Neural cell (in vitro differentiated cells): ENCODE measurements around the gene PTPRN2. TPM values are rescaled to one million over a fixed set of nuclear protein-coding genes. Genes with fewer than 3 reads are reported as not detected.
"Not testable (repeated sequence)": the region's sequence is repeated elsewhere in the genome, so short reads cannot be mapped to it uniquely, and the experiment has no call there.

ENCODE experiments used
- H2AFZ ChIP-seq: fragments of 200-600, 300-800 bp; sonication (generic), shearing (Covaris generic); 2 replicates; pipeline ENCODE4 v1.6.0; 2014; ENCODE audit warnings: low read depth, mild to moderate bottlenecking, antibody characterized with exemption, low read length, moderate library complexity
- H3F3A ChIP-seq: fragments of 200-600 bp; shearing (Covaris generic); 2 replicates; pipeline ENCODE4 v1.6.1; 2016; ENCODE audit warnings: mild to moderate bottlenecking, moderate library complexity, mixed read lengths, antibody characterized with exemption, low read length; ENCODE audit not compliant: insufficient read depth, poor library complexity, severe bottlenecking
- H3K27ac ChIP-seq: fragments of 200-600, 300-800 bp; sonication (generic), shearing (Covaris generic); 2 replicates; pipeline ENCODE4 v1.5.1; 2014; ENCODE audit warnings: mild to moderate bottlenecking, low read length, moderate library complexity
- H3K27me3 ChIP-seq: fragments of 300-800, 200-600 bp; sonication (generic), shearing (Covaris generic); 2 replicates; pipeline ENCODE4 v1.6.0; 2014; ENCODE audit warnings: mild to moderate bottlenecking, low read depth, low read length, moderate library complexity; ENCODE audit not compliant: insufficient read depth
- H3K36me3 ChIP-seq: fragments of 300-800, 200-600 bp; sonication (generic), shearing (Covaris generic); 2 replicates; pipeline ENCODE4 v1.5.1; 2014; ENCODE audit warnings: mild to moderate bottlenecking, antibody characterized with exemption, low read length, moderate library complexity; ENCODE audit not compliant: insufficient read depth
- H3K4me2 ChIP-seq: fragments of 300-800, 200-600 bp; sonication (generic), shearing (Covaris generic); 2 replicates; pipeline ENCODE4 v1.6.0; 2014; ENCODE audit warnings: mild to moderate bottlenecking, low read length
- H3K4me3 ChIP-seq: fragments of 300-800, 200-600 bp; sonication (generic), shearing (Covaris generic); 2 replicates; pipeline ENCODE4 v1.5.1; 2014; ENCODE audit warnings: mild to moderate bottlenecking, low read length, moderate library complexity
- H3K79me2 ChIP-seq: fragments of 200-600 bp; shearing (Covaris generic); replicated peaks from 2 replicates; pipeline ENCODE4 v1.6.0; 2014; ENCODE audit warnings: mild to moderate bottlenecking, low read length, moderate library complexity; ENCODE audit not compliant: insufficient read depth
- H3K9ac ChIP-seq: fragments of 300-800, 200-600 bp; sonication (generic), shearing (Covaris generic); 2 replicates; pipeline ENCODE4 v1.6.1; 2016; ENCODE audit warnings: mild to moderate bottlenecking, low read length, mixed read lengths
- H3K9me2 ChIP-seq: fragments of 200-600 bp; shearing (Covaris generic); 2 replicates; pipeline ENCODE4 v1.6.1; 2016; ENCODE audit warnings: mild to moderate bottlenecking, low read length, mixed read lengths; ENCODE audit not compliant: insufficient read depth
- H3K9me3 ChIP-seq: fragments of 200-600, 300-800 bp; sonication (generic), shearing (Covaris generic); 2 replicates; pipeline ENCODE4 v1.6.1; 2016; ENCODE audit warnings: mild to moderate bottlenecking, mixed run types, low read length, moderate library complexity, mixed read lengths
- H4K20me1 ChIP-seq: fragments of 200-600 bp; shearing (Covaris generic); 2 replicates; pipeline ENCODE4 v1.6.1; 2016; ENCODE audit warnings: mild to moderate bottlenecking, mixed run types; ENCODE audit not compliant: insufficient read depth
- EP300 ChIP-seq: fragments of 450-650 bp; conservative IDR thresholded peaks from 2 replicates; pipeline ENCODE4 v1.6.1; 2014; ENCODE audit warnings: antibody characterized with exemption, mild to moderate bottlenecking, moderate library complexity; ENCODE audit not compliant: poor library complexity, severe bottlenecking
- EZH2 ChIP-seq: fragments of 200-600, 300-800 bp; shearing (Covaris generic), sonication (generic); IDR thresholded peaks from 2 replicates; pipeline ENCODE4 v1.6.1; 2014; ENCODE audit warnings: antibody characterized with exemption, low read length, borderline replicate concordance, mild to moderate bottlenecking; ENCODE audit not compliant: insufficient read depth, poor library complexity, severe bottlenecking
- MXI1 ChIP-seq: fragments of 450-650 bp; conservative IDR thresholded peaks from 2 replicates; pipeline ENCODE4 v1.6.1; 2014; ENCODE audit warnings: antibody characterized with exemption, mild to moderate bottlenecking; ENCODE audit not compliant: poor library complexity, severe bottlenecking
- POLR2AphosphoS5 ChIP-seq: IDR thresholded peaks from 2 replicates; pipeline ENCODE4 v1.6.1; 2012
- RAD21 ChIP-seq: fragments of 450-650 bp; conservative IDR thresholded peaks from 2 replicates; pipeline ENCODE4 v1.6.1; 2014; ENCODE audit warnings: antibody characterized with exemption, mild to moderate bottlenecking, moderate library complexity
- REST ChIP-seq: IDR thresholded peaks from 2 replicates; pipeline ENCODE4 v1.6.1; 2012; ENCODE audit warnings: borderline replicate concordance
- SMC3 ChIP-seq: fragments of 450-650 bp; conservative IDR thresholded peaks from 2 replicates; pipeline ENCODE4 v1.6.1; 2014; ENCODE audit warnings: antibody characterized with exemption, mild to moderate bottlenecking, moderate library complexity; ENCODE audit not compliant: poor library complexity
- TAF1 ChIP-seq: IDR thresholded peaks from 2 replicates; pipeline ENCODE4 v1.6.1; 2012; ENCODE audit warnings: low read depth
- polyA plus RNA-seq: library from polyadenylated mRNA; depleted of rRNA; stranded (reverse); fragments of >200 nt; gene quantifications from 2 replicates; pipeline ENCODE4 v1.2.3, GENCODE V29; 2014
- TF ChIP-seq, protein P1 (sequence below): fragments of 450-650 bp; IDR thresholded peaks from 2 replicates; pipeline ENCODE4 v1.5.1; 2014; ENCODE audit warnings: antibody characterized with exemption, mild to moderate bottlenecking, moderate library complexity; ENCODE audit not compliant: poor library complexity, severe bottlenecking

The PTPRN2 gene
- polyA plus RNA-seq, 1 donor from 2014 or later, result 31.0 TPM

- H4K20me1 ChIP-seq, result no peaks in the 10 kb centered on the region
- peaks cover 8% of the 10 kb centered on the region for H3K36me3 ChIP-seq
- H3K9me2 ChIP-seq, result no peaks in the 10 kb centered on the region
- no peaks in the 10 kb centered on the region for H3K27me3 ChIP-seq
- H3K4me2 ChIP-seq, result no peak overlapping the region
- H3K9ac ChIP-seq, result no peak overlapping the region
- H3K27ac ChIP-seq, result no peak overlapping the region
- TF ChIP-seq EP300 (no peak), REST (no peak), MXI1 (no peak), TAF1 (no peak), RAD21 (no peak), EZH2 (no peak)
- H3K9me3 ChIP-seq, result no peaks in the 10 kb centered on the region
- H3F3A ChIP-seq, result no peaks in the 10 kb centered on the region
- no peaks in the 10 kb centered on the region for H3K79me2 ChIP-seq
- H2AFZ ChIP-seq, result no peak overlapping the region
- no peak overlapping the region for H3K4me3 ChIP-seq
Measured at GRCh38 chr7:158206341-158206740, 381.3 kb downstream of the PTPRN2 start.

DNA sequence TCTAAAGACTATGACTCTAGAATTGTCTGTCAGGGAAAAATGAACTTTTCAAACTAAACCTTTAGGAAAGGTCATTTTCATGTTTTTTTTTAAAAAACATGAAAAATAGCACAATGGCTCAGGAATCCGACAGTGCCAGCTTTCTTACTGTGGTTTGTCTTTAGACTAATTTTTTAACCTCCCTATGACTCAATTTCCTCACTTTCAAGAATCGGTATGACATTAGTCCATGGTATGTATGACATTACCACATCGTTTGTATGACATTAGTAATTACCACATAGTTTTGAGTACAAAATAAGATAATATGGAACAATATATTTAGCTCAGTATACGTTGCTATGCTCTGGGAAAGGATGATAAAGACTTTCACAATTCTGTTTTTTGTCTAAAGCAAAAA, 383.2 kb downstream of the PTPRN2 start:
- TF ChIP-seq SMC3 (no peak), TAF1 (no peak)
- Histone ChIP-seq H3K9me2 (no peaks in the 10 kb centered on the region), H2AFZ (no peak overlapping the region), H3K27me3 (no peaks in the 10 kb centered on the region), H3K4me3 (no peak overlapping the region), H4K20me1 (no peaks in the 10 kb centered on the region), H3K9me3 (no peaks in the 10 kb centered on the region), H3K9ac (no peak overlapping the region), H3K79me2 (no peaks in the 10 kb centered on the region), H3K36me3 (peaks cover 8% of the 10 kb centered on the region), H3F3A (no peaks in the 10 kb centered on the region), H3K4me2 (no peak overlapping the region), H3K27ac (no peak overlapping the region)

GRCh38 chr7:158203948-158204347, 383.7 kb downstream of the PTPRN2 start:
- not testable (repeated sequence) for H2AFZ ChIP-seq, H3K4me2 ChIP-seq, H3K4me3 ChIP-seq

DNA sequence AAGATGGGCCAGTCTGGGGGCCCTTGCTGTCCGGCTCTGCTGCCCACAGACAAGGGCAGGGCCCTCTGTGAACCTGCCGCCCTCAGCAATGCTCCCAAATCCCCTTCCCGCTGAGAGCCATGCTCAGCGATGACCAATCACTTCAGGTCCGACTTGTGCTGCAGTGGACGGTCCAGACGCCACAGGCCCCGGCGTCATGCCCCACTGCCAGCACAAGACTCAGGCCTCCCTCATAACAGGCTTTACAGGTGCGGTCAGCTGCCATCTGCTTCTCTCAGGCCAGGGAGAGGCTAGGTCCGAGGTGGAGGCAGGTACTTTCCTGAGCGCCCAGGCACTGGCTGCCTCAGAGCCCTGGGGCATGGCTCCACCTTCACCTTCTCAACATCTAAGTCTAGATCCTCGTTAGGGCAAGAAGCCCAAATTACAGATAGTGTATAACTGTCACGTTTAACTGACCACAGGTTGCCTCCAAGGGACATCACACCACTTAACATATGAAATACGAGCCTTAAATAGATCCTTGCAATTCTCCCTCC, 393.2 kb downstream of the PTPRN2 start:
- no peak overlapping the region for H3K4me2 ChIP-seq
- H3K4me3 ChIP-seq, result no peak overlapping the region
- TF ChIP-seq RAD21 (no peak), TAF1 (no peak), POLR2AphosphoS5 (no peak), MXI1 (no peak), REST (no peak), SMC3 (no peak), EP300 (no peak), EZH2 (no peak)
- TF ChIP-seq, protein P1, sequence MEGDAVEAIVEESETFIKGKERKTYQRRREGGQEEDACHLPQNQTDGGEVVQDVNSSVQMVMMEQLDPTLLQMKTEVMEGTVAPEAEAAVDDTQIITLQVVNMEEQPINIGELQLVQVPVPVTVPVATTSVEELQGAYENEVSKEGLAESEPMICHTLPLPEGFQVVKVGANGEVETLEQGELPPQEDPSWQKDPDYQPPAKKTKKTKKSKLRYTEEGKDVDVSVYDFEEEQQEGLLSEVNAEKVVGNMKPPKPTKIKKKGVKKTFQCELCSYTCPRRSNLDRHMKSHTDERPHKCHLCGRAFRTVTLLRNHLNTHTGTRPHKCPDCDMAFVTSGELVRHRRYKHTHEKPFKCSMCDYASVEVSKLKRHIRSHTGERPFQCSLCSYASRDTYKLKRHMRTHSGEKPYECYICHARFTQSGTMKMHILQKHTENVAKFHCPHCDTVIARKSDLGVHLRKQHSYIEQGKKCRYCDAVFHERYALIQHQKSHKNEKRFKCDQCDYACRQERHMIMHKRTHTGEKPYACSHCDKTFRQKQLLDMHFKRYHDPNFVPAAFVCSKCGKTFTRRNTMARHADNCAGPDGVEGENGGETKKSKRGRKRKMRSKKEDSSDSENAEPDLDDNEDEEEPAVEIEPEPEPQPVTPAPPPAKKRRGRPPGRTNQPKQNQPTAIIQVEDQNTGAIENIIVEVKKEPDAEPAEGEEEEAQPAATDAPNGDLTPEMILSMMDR, result no peak
- no peak overlapping the region for H3K9ac ChIP-seq
- H4K20me1 ChIP-seq, result no peaks in the 10 kb centered on the region
- H3K27me3 ChIP-seq, result no peaks in the 10 kb centered on the region
- H3K9me2 ChIP-seq, result no peaks in the 10 kb centered on the region
- no peaks in the 10 kb centered on the region for H3F3A ChIP-seq
- no peak overlapping the region for H2AFZ ChIP-seq
- H3K27ac ChIP-seq, result no peak overlapping the region
- H3K36me3 ChIP-seq, result no peaks in the 10 kb centered on the region
- H3K9me3 ChIP-seq, result peaks cover 14% of the 10 kb centered on the region
- H3K79me2 ChIP-seq, result no peaks in the 10 kb centered on the region

More at GRCh38 chr7:158203948-158204347, 383.7 kb downstream of the PTPRN2 start:
- not testable (repeated sequence) for H3K79me2 ChIP-seq, H3K9ac ChIP-seq, H3F3A ChIP-seq, H3K27me3 ChIP-seq, H4K20me1 ChIP-seq, H3K9me3 ChIP-seq, H3K36me3 ChIP-seq, H3K9me2 ChIP-seq, H3K27ac ChIP-seq
